BLaER1 (cell line): ENCODE measurements around the gene CAPN9.
A peak's percentile ranks its signal among the peaks of the same experiment; 100 is the strongest.

Source experiments
- H3K27ac ChIP-seq: shearing (Covaris generic); formaldehyde crosslinking; 2 replicates; pipeline ENCODE4 v1.8.1; 2022
- H3K27me3 ChIP-seq: shearing (Covaris generic); formaldehyde crosslinking; 2 replicates; pipeline ENCODE4 v1.8.1; 2022
- H3K36me3 ChIP-seq: shearing (Covaris generic); formaldehyde crosslinking; 2 replicates; pipeline ENCODE4 v1.8.1; 2022
- H3K4me1 ChIP-seq: shearing (Covaris generic); formaldehyde crosslinking; 2 replicates; pipeline ENCODE4 v1.8.1; 2022
- H3K4me2 ChIP-seq: shearing (Covaris generic); formaldehyde crosslinking; 2 replicates; pipeline ENCODE4 v1.8.1; 2022
- H3K4me3 ChIP-seq: shearing (Covaris generic); formaldehyde crosslinking; 2 replicates; pipeline ENCODE4 v1.8.1; 2022
- H3K9ac ChIP-seq: shearing (Covaris generic); formaldehyde crosslinking; 2 replicates; pipeline ENCODE4 v1.8.1; 2022
- H3K9me3 ChIP-seq: shearing (Covaris generic); formaldehyde crosslinking; 2 replicates; pipeline ENCODE4 v1.8.1; 2022
- H4K20me1 ChIP-seq: shearing (Covaris generic); formaldehyde crosslinking; 2 replicates; pipeline ENCODE4 v1.8.1; 2022
- Cebpa-rat ChIP-seq: shearing (Covaris generic); IDR thresholded peaks from 2 replicates; pipeline ENCODE4 v1.8.1; 2022

Gene CAPN9

GRCh38 chr1:230807561-230808280 lies 60.5 kb downstream of the CAPN9 start:
- no peaks in the 10 kb centered on the region for H3K4me1 ChIP-seq
- no peak for TF ChIP-seq Cebpa-rat
- H3K27me3 ChIP-seq: no peaks in the 10 kb centered on the region
- H3K36me3 ChIP-seq: no peaks in the 10 kb centered on the region
- H3K4me3 ChIP-seq: no peak overlapping the region
- no peak overlapping the region for H3K4me2 ChIP-seq
- H3K27ac ChIP-seq: no peak overlapping the region
- peaks cover 31% of the 10 kb centered on the region for H3K9me3 ChIP-seq
- H4K20me1 ChIP-seq: no peaks in the 10 kb centered on the region
- H3K9ac ChIP-seq: no peak overlapping the region

- Histone ChIP-seq H3K36me3 (no peaks in the 10 kb centered on the region), H3K27me3 (no peaks in the 10 kb centered on the region), H4K20me1 (no peaks in the 10 kb centered on the region), H3K4me1 (no peaks in the 10 kb centered on the region), H3K4me2 (no peak overlapping the region), H3K27ac (no peak overlapping the region), H3K4me3 (no peak overlapping the region), H3K9ac (no peak overlapping the region), H3K9me3 (peaks cover 37% of the 10 kb centered on the region)
- TF ChIP-seq Cebpa-rat: no peak
These were observed 61.2 kb downstream of the CAPN9 start for GRCh38 chr1:230808281-230808872.

GRCh38 chr1:230809256-230809990 lies 62.2 kb downstream of the CAPN9 start:
- H3K27ac ChIP-seq: no peak overlapping the region
- H3K9me3 ChIP-seq: peaks cover 41% of the 10 kb centered on the region
- no peaks in the 10 kb centered on the region for H3K36me3 ChIP-seq
- TF ChIP-seq Cebpa-rat: no peak
- no peak overlapping the region for H3K9ac ChIP-seq
- no peak overlapping the region for H3K4me2 ChIP-seq
- H4K20me1 ChIP-seq: no peaks in the 10 kb centered on the region
- H3K27me3 ChIP-seq: no peaks in the 10 kb centered on the region
- peaks cover 7% of the 10 kb centered on the region for H3K4me1 ChIP-seq
- no peak overlapping the region for H3K4me3 ChIP-seq

DNA sequence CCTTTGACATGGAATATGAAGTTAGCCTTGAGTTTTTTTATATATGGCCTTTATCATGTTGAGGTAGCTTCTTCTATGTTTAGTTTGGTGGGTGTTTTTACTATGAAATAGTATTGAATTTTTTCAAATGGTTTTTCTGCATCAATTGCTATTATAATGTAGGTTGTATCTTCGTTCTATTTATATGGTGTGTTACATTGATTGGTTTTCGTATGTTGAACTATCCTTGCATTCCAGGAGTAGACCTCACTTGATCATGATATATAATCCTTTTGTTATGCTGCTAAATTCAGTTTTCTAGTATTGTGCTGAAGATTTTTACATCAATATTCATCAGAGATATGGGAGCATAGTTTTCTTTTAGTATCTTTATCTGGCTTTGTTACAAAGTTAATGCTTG lies 65.4 kb downstream of the CAPN9 start:
- Histone ChIP-seq H3K27me3 (no peaks in the 10 kb centered on the region), H3K36me3 (no peaks in the 10 kb centered on the region), H3K9me3 (peaks cover 27% of the 10 kb centered on the region), H4K20me1 (no peaks in the 10 kb centered on the region), H3K4me1 (peaks cover 38% of the 10 kb centered on the region), H3K4me2 (no peak overlapping the region), H3K27ac (no peak overlapping the region), H3K9ac (no peak overlapping the region), H3K4me3 (no peak overlapping the region)
- no peak for TF ChIP-seq Cebpa-rat

DNA sequence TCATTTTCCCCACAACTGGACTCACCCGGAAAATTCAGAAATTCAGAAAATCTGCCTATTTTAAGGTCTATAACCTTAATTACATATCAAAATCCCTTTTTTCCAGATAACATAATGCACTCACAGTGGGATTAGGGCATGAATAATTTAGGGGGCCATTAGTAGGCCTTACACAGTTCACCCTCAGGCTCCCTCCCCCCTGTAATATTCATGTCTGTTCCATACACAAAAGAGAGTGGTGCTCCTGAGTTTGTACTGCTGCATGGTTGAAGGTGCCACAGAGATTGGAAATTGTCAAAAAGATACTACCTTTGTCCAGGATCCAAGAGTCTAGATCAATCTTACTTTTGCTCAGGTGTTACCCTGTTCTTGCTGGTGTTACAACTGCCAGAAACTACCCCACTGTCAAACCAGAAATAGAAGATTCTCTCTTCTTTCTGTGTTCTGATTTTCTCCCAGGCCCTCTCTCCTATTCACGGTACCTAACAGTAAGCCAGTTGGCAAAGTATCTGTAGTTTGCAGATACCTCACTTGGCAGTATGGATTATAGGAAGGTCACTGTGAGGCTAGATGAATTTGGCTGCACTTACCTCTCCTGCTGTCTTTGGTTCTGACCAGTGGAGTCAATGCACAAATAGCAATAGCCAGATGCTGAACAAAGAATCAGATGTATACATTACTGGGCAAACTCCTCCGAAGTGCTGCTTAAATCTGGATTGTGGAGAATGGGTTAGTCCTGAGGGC lies 67.9 kb downstream of the CAPN9 start:
- Histone ChIP-seq H3K4me2 (peak overlapping the region; percentile 71), H3K9me3 (peaks cover 27% of the 10 kb centered on the region)

GRCh38 chr1:230816018-230816417 lies 68.8 kb downstream of the CAPN9 start:
- no peaks in the 10 kb centered on the region for H3K27me3 ChIP-seq

More for the DNA sequence above, 67.9 kb downstream of the CAPN9 start:
- no peaks in the 10 kb centered on the region for H3K27me3 ChIP-seq
- TF ChIP-seq Cebpa-rat: no peak
- H3K4me1 ChIP-seq: peaks cover 38% of the 10 kb centered on the region
- H3K36me3 ChIP-seq: no peaks in the 10 kb centered on the region
- H3K4me3 ChIP-seq: no peak overlapping the region; the same call in 1 of the 2 replicates
- peak overlapping the region; percentile 18; the same call in 1 of the 2 replicates for H3K9ac ChIP-seq
- H4K20me1 ChIP-seq: no peaks in the 10 kb centered on the region
- peak overlapping the region; percentile 59 for H3K27ac ChIP-seq

GRCh38 chr1:230818367-230818766 lies 71.2 kb downstream of the CAPN9 start:
- H3K4me1 ChIP-seq: peaks cover 64% of the 10 kb centered on the region
- 0 out of 2 replicates have a peak, but pooled peaks cover 3% of the 10 kb centered on the region for H3K9me3 ChIP-seq
- H3K4me2 ChIP-seq: no peak overlapping the region
- H3K9ac ChIP-seq: no peak overlapping the region
- no peak overlapping the region for H3K4me3 ChIP-seq
- H3K27ac ChIP-seq: no peak overlapping the region
- H3K36me3 ChIP-seq: no peaks in the 10 kb centered on the region
- no peaks in the 10 kb centered on the region for H4K20me1 ChIP-seq
- no peaks in the 10 kb centered on the region for H3K27me3 ChIP-seq
- TF ChIP-seq Cebpa-rat: no peak

More at GRCh38 chr1:230816018-230816417, 68.8 kb downstream of the CAPN9 start:
- H3K9me3 ChIP-seq: peaks cover 25% of the 10 kb centered on the region
- H3K4me1 ChIP-seq: peaks cover 40% of the 10 kb centered on the region
- H3K9ac ChIP-seq: no peak overlapping the region
- no peak for TF ChIP-seq Cebpa-rat
- no peaks in the 10 kb centered on the region for H3K36me3 ChIP-seq
- H3K27ac ChIP-seq: no peak overlapping the region; the same call in 1 of the 2 replicates
- no peaks in the 10 kb centered on the region for H4K20me1 ChIP-seq
- H3K4me2 ChIP-seq: peak overlapping the region; percentile 71
- H3K4me3 ChIP-seq: no peak overlapping the region

DNA sequence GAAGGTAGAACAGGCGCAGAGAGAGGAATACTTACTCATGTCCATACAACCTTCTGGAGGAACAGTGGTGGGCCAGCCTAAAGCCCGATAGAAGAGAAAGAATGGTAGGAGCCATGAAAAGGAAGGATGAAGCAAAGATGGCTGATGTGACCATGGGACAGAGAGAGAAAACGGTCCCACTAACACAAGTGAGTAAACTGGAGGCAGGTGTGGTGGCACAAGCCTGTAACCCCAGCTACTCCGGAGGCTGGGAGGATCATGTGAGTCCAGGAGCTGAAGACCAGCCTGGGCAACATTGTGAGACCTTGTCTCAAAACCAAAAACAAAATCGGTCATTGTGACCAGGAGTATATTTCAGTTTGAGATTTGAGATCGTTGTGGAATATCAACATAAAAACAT lies 71.7 kb downstream of the CAPN9 start:
- H3K4me2 ChIP-seq: no peak overlapping the region
- no peak overlapping the region for H3K4me3 ChIP-seq
- H3K36me3 ChIP-seq: no peaks in the 10 kb centered on the region
- no peak overlapping the region for H3K9ac ChIP-seq
- H4K20me1 ChIP-seq: no peaks in the 10 kb centered on the region
- H3K9me3 ChIP-seq: 0 out of 2 replicates have a peak, but pooled peaks cover under 1% of the 10 kb centered on the region
- H3K27ac ChIP-seq: no peak overlapping the region
- peaks cover 67% of the 10 kb centered on the region for H3K4me1 ChIP-seq
- TF ChIP-seq Cebpa-rat: no peak
- no peaks in the 10 kb centered on the region for H3K27me3 ChIP-seq

- no peak for TF ChIP-seq Cebpa-rat
- Histone ChIP-seq H3K4me2 (no peak overlapping the region), H3K9me3 (no peaks in the 10 kb centered on the region), H3K36me3 (no peaks in the 10 kb centered on the region), H3K4me1 (peaks cover 67% of the 10 kb centered on the region), H3K27me3 (no peaks in the 10 kb centered on the region), H3K4me3 (no peak overlapping the region), H3K27ac (no peak overlapping the region), H3K9ac (no peak overlapping the region), H4K20me1 (no peaks in the 10 kb centered on the region)
These were observed 72.8 kb downstream of the CAPN9 start for GRCh38 chr1:230819976-230820375.
